WTC11 (cell line): Measurements from ENCODE around the gene DOK4. TPM values are rescaled to one million over a fixed set of nuclear protein-coding genes. Genes with fewer than 3 reads are reported as not detected.

Experiments
- ATAC-seq: fragments of 200-7000 bp; cut with Tn5 transposase; 2 replicates; pipeline ENCODE4 v1.10.0; 2021; ENCODE audit warnings: mild to moderate bottlenecking, moderate library complexity
- CTCF ChIA-PET: fragments of 300-600 bp; sonication (Branson Sonifier 250); formaldehyde crosslinking; loops from one replicate; lab custom pipeline; 2021; ENCODE audit warnings: antibody characterized with exemption; lab: Charles Lee
- POLR2A ChIA-PET: fragments of 350-600 bp; sonication (Branson Sonifier 250); formaldehyde crosslinking; loops from one replicate; lab custom pipeline; 2021; ENCODE audit warnings: antibody characterized with exemption; lab: Charles Lee
- DNase-seq: peaks from one replicate; pipeline ENCODE4 v3.0.0; 2021; ENCODE audit warnings: low spot score
- H3K27ac Mint-ChIP-seq: 2 replicates; pipeline ENCODE4 v1.8.0; 2021; ENCODE audit warnings: mixed read lengths
- H3K27me3 Mint-ChIP-seq: 2 replicates; pipeline ENCODE4 v1.8.0; 2021; ENCODE audit warnings: low read depth, mild to moderate bottlenecking, moderate library complexity, mixed read lengths
- H3K36me3 Mint-ChIP-seq: 2 replicates; pipeline ENCODE4 v1.8.0; 2021; ENCODE audit warnings: mixed read lengths
- H3K4me1 Mint-ChIP-seq: 2 replicates; pipeline ENCODE4 v1.8.0; 2022; ENCODE audit warnings: mixed read lengths
- H3K4me3 Mint-ChIP-seq: 2 replicates; pipeline ENCODE4 v1.8.0; 2021; ENCODE audit warnings: mild to moderate bottlenecking, moderate library complexity, mixed read lengths
- H3K9me3 Mint-ChIP-seq: 2 replicates; pipeline ENCODE4 v1.8.0; 2021; ENCODE audit warnings: mixed read lengths
- ARID4B ChIP-seq: sonication (generic); formaldehyde crosslinking; IDR thresholded peaks from 2 replicates; pipeline ENCODE4 v1.8.0; 2023; ENCODE audit warnings: missing genetic modification reagents, mild to moderate bottlenecking, borderline replicate concordance
- CBFB ChIP-seq: sonication (generic); formaldehyde crosslinking; IDR thresholded peaks from 2 replicates; pipeline ENCODE4 v1.8.1; 2022; ENCODE audit warnings: mild to moderate bottlenecking, low read depth, missing genetic modification reagents
- CREB1 ChIP-seq: sonication (generic); formaldehyde crosslinking; IDR thresholded peaks from 2 replicates; pipeline ENCODE4 v1.8.0; 2023; ENCODE audit warnings: mild to moderate bottlenecking, missing genetic modification reagents
- EMX1 ChIP-seq: fragments of 250-450 bp; sonication (Bioruptor Pico); IDR thresholded peaks from 2 replicates; pipeline ENCODE4 v1.8.0; 2021; ENCODE audit warnings: mild to moderate bottlenecking
- ETV6 ChIP-seq: sonication (generic); formaldehyde crosslinking; IDR thresholded peaks from 2 replicates; pipeline ENCODE4 v1.8.1; 2022; ENCODE audit warnings: mild to moderate bottlenecking, missing genetic modification reagents
- HMGA2 ChIP-seq: fragments of 250-450 bp; sonication (Bioruptor Pico); IDR thresholded peaks from 2 replicates; pipeline ENCODE4 v1.4.0; 2021; ENCODE audit warnings: mild to moderate bottlenecking, moderate library complexity
- SMAD4 ChIP-seq: sonication (generic); formaldehyde crosslinking; IDR thresholded peaks from 2 replicates; pipeline ENCODE4 v1.8.0; 2022; ENCODE audit warnings: mild to moderate bottlenecking, missing genetic modification reagents
- STAT6 ChIP-seq: sonication (generic); formaldehyde crosslinking; conservative IDR thresholded peaks from 2 replicates; pipeline ENCODE4 v1.8.1; 2023; ENCODE audit warnings: mild to moderate bottlenecking, low read depth, missing genetic modification reagents, moderate library complexity
- TCF7 ChIP-seq: sonication (generic); formaldehyde crosslinking; IDR thresholded peaks from 2 replicates; pipeline ENCODE4 v1.8.0; 2022; ENCODE audit warnings: mild to moderate bottlenecking, low read depth, missing genetic modification reagents, moderate library complexity
- TEAD4 ChIP-seq: sonication (generic); formaldehyde crosslinking; IDR thresholded peaks from 2 replicates; pipeline ENCODE4 v1.8.0; 2022; ENCODE audit warnings: mild to moderate bottlenecking, missing genetic modification reagents
- TP53 ChIP-seq: sonication (generic); formaldehyde crosslinking; IDR thresholded peaks from 2 replicates; pipeline ENCODE4 v1.8.1; 2023; ENCODE audit warnings: mild to moderate bottlenecking, missing genetic modification reagents
- ZNF232 ChIP-seq: sonication (generic); formaldehyde crosslinking; IDR thresholded peaks from 2 replicates; pipeline ENCODE4 v1.8.0; 2022; ENCODE audit warnings: mild to moderate bottlenecking, missing genetic modification reagents
- total RNA-seq: library from RNA; stranded (reverse); gene quantifications from 3 replicates; pipeline ENCODE4 v1.2.3, GENCODE V29; 2021
- TF ChIP-seq, protein P1 (sequence below): sonication (generic); formaldehyde crosslinking; IDR thresholded peaks from 2 replicates; pipeline ENCODE4 v1.8.0; 2023; ENCODE audit warnings: mild to moderate bottlenecking, missing genetic modification reagents
- TF ChIP-seq, protein P2 (sequence below): sonication (generic); formaldehyde crosslinking; IDR thresholded peaks from 2 replicates; pipeline ENCODE4 v1.8.0; 2022; ENCODE audit warnings: missing genetic modification reagents

Gene DOK4
- total RNA-seq, 1 experiment from 2014 or later: 25.0 TPM

- H3K4me1 Mint-ChIP-seq: peaks cover 67% of the 10 kb centered on the region
- H3K36me3 Mint-ChIP-seq: no peaks in the 10 kb centered on the region
- CTCF ChIA-PET: interaction anchor here (0.6 to 2.8 kb wide), 4 partner anchors 11 to 1199 kb away, joined by 3 to 8 read pairs (median 4); no protein-coding TSS in a partner anchor
- POLR2A ChIA-PET: no interaction called here
- DNase-seq (peak; percentile 8), ATAC-seq (no peak)
- H3K9me3 Mint-ChIP-seq: no peaks in the 10 kb centered on the region
- peaks cover 22% of the 10 kb centered on the region for H3K27me3 Mint-ChIP-seq
- TF ChIP-seq EMX1 (CRISPR knock-in tag): no peak
- TF ChIP-seq CBFB (CRISPR knock-in tag): no peak
- TF ChIP-seq STAT6 (CRISPR knock-in tag): no peak
- TF ChIP-seq, protein P1, sequence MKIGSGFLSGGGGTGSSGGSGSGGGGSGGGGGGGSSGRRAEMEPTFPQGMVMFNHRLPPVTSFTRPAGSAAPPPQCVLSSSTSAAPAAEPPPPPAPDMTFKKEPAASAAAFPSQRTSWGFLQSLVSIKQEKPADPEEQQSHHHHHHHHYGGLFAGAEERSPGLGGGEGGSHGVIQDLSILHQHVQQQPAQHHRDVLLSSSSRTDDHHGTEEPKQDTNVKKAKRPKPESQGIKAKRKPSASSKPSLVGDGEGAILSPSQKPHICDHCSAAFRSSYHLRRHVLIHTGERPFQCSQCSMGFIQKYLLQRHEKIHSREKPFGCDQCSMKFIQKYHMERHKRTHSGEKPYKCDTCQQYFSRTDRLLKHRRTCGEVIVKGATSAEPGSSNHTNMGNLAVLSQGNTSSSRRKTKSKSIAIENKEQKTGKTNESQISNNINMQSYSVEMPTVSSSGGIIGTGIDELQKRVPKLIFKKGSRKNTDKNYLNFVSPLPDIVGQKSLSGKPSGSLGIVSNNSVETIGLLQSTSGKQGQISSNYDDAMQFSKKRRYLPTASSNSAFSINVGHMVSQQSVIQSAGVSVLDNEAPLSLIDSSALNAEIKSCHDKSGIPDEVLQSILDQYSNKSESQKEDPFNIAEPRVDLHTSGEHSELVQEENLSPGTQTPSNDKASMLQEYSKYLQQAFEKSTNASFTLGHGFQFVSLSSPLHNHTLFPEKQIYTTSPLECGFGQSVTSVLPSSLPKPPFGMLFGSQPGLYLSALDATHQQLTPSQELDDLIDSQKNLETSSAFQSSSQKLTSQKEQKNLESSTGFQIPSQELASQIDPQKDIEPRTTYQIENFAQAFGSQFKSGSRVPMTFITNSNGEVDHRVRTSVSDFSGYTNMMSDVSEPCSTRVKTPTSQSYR (CRISPR knock-in tag): no peak
- no peak overlapping the region for H3K27ac Mint-ChIP-seq
- peak overlapping the region; percentile 71 for H3K4me3 Mint-ChIP-seq
Measured at GRCh38 chr16:57530522-57531252, 44.4 kb upstream of the DOK4 start.

DNA sequence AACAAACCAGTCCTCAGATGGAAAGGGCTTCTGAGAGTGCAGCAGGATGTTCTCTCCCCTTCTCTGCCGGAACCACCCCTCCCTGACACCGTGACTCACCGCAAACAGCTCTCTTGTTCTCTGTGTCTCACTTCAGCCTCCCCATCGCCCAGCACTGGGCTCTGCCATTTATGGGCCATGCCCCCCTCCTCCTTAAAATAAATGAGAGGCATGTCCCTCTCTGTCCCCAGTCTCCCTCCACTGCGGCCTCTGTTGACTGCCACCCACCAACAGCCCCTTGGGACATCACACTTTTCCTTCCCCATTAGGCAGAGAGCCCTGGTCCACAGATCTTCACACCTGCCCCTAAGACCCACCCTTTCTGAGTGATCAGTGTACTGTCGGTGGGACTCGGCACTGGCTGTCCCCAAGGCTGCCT is 43.8 kb upstream of the DOK4 start:
- POLR2A ChIA-PET: no interaction called here
- CTCF ChIA-PET: interaction anchor here (0.6 to 2.8 kb wide), 2 partner anchors 10 to 25 kb away, joined by 3 to 8 read pairs; no protein-coding TSS in a partner anchor
- Mint-ChIP-seq H3K27me3 (peaks cover 24% of the 10 kb centered on the region), H3K27ac (no peak overlapping the region), H3K36me3 (no peaks in the 10 kb centered on the region), H3K4me3 (peak overlapping the region; percentile 71), H3K9me3 (no peaks in the 10 kb centered on the region), H3K4me1 (peaks cover 65% of the 10 kb centered on the region)
- TF ChIP-seq TEAD4 (CRISPR knock-in tag): no peak
- TF ChIP-seq HMGA2 (CRISPR knock-in tag): no peak
- TF ChIP-seq STAT6 (CRISPR knock-in tag): no peak
- TF ChIP-seq TP53 (CRISPR knock-in tag): no peak
- TF ChIP-seq TCF7 (CRISPR knock-in tag): no peak
- no peak for TF ChIP-seq CREB1 (CRISPR knock-in tag)
- TF ChIP-seq, protein P2, sequence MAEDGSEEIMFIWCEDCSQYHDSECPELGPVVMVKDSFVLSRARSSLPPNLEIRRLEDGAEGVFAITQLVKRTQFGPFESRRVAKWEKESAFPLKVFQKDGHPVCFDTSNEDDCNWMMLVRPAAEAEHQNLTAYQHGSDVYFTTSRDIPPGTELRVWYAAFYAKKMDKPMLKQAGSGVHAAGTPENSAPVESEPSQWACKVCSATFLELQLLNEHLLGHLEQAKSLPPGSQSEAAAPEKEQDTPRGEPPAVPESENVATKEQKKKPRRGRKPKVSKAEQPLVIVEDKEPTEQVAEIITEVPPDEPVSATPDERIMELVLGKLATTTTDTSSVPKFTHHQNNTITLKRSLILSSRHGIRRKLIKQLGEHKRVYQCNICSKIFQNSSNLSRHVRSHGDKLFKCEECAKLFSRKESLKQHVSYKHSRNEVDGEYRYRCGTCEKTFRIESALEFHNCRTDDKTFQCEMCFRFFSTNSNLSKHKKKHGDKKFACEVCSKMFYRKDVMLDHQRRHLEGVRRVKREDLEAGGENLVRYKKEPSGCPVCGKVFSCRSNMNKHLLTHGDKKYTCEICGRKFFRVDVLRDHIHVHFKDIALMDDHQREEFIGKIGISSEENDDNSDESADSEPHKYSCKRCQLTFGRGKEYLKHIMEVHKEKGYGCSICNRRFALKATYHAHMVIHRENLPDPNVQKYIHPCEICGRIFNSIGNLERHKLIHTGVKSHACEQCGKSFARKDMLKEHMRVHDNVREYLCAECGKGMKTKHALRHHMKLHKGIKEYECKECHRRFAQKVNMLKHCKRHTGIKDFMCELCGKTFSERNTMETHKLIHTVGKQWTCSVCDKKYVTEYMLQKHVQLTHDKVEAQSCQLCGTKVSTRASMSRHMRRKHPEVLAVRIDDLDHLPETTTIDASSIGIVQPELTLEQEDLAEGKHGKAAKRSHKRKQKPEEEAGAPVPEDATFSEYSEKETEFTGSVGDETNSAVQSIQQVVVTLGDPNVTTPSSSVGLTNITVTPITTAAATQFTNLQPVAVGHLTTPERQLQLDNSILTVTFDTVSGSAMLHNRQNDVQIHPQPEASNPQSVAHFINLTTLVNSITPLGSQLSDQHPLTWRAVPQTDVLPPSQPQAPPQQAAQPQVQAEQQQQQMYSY: no peak
- no peak for TF ChIP-seq ETV6 (CRISPR knock-in tag)
- TF ChIP-seq SMAD4 (CRISPR knock-in tag): no peak
- TF ChIP-seq ZNF232 (CRISPR knock-in tag): no peak
- TF ChIP-seq ARID4B: no peak
- ATAC-seq: no peak
- DNase-seq: peak; percentile 7
